Measurements from ENCODE around the gene MTRR. TPM values are rescaled to one million over a fixed set of nuclear protein-coding genes. Genes with fewer than 3 reads are reported as not detected.
"Not testable (repeated sequence)": the region's sequence is repeated elsewhere in the genome, so short reads cannot be mapped to it uniquely, and the experiment has no call there.

The MTRR gene
- total RNA-seq, 1 experiment from 2014 or later = 46.9 TPM

- TF ChIP-seq ETV6 (CRISPR knock-in tag; IDR thresholded peaks at IDR 0.05) = no peak
- TF ChIP-seq PRRX2 (CRISPR knock-in tag; IDR thresholded peaks at IDR 0.05) = no peak
- no peak for TF ChIP-seq TP53 (CRISPR knock-in tag; IDR thresholded peaks at IDR 0.05)
- TF ChIP-seq ZNF232 (CRISPR knock-in tag; IDR thresholded peaks at IDR 0.05) = no peak
These were observed 41.9 kb downstream of the MTRR start (continued) for GRCh38 chr5:7910738-7911428.

GRCh38 chr5:7911429-7911771, 42.5 kb downstream of the MTRR start:
- Mint-ChIP-seq H3K36me3 (peaks cover 47% of the 10 kb centered on the region), H3K9me3 (peaks cover 53% of the 10 kb centered on the region)
- H3K4me3 Mint-ChIP-seq; H3K27me3 Mint-ChIP-seq (ENCODE audit: low read depth); H3K27ac Mint-ChIP-seq; POLR2A ChIA-PET; DNase-seq (ENCODE audit: low spot score); ATAC-seq; H3K4me1 Mint-ChIP-seq: not testable (repeated sequence)
- CTCF ChIA-PET = interaction anchor here (1.5 kb wide), 1 partner anchor 15 kb away, joined by 3 read pairs; no protein-coding TSS in a partner anchor

GRCh38 chr5:7916171-7916804, 47.3 kb downstream of the MTRR start:
- Mint-ChIP-seq H3K9me3 (peaks cover 21% of the 10 kb centered on the region), H3K27ac (no peak overlapping the region), H3K4me1 (no peaks in the 10 kb centered on the region), H3K4me3 (no peak overlapping the region), H3K36me3 (peaks cover 13% of the 10 kb centered on the region), H3K27me3 (ENCODE audit: low read depth) (peaks cover 6% of the 10 kb centered on the region)
- ATAC-seq (no peak), DNase-seq (ENCODE audit: low spot score) (no peak)
- ChIA-PET CTCF (interaction anchor here (0.7 kb wide), 1 partner anchor 11 kb away, joined by 4 read pairs; no protein-coding TSS in a partner anchor), POLR2A (no interaction called here)
- no peak for TF ChIP-seq PRDM15 (CRISPR knock-in tag; IDR thresholded peaks at IDR 0.05)
- no peak for TF ChIP-seq ERG (CRISPR knock-in tag; IDR thresholded peaks at IDR 0.05)
- TF ChIP-seq KAT7 (CRISPR knock-in tag; IDR thresholded peaks at IDR 0.05; ENCODE audit: borderline replicate concordance) = no peak
- TF ChIP-seq SOX15 (CRISPR knock-in tag; IDR thresholded peaks at IDR 0.05) = no peak
- no peak for TF ChIP-seq ESRRA (CRISPR knock-in tag; IDR thresholded peaks at IDR 0.05; ENCODE audit: borderline replicate concordance)
- TF ChIP-seq ZMAT4 (CRISPR knock-in tag; IDR thresholded peaks at IDR 0.05) = no peak
- TF ChIP-seq GRHL2 (CRISPR knock-in tag; IDR thresholded peaks at IDR 0.05; ENCODE audit: insufficient replicate concordance, severe bottlenecking) = no peak
- TF ChIP-seq CTCF (IDR thresholded peaks at IDR 0.05) = no peak
- no peak for TF ChIP-seq MAX (CRISPR knock-in tag; IDR thresholded peaks at IDR 0.05)
- no peak for TF ChIP-seq ZNF317 (CRISPR knock-in tag; IDR thresholded peaks at IDR 0.05; ENCODE audit: borderline replicate concordance, low read depth)
- TF ChIP-seq USF2 (CRISPR knock-in tag; IDR thresholded peaks at IDR 0.05) = no peak
- no peak for TF ChIP-seq IRF1 (CRISPR knock-in tag; IDR thresholded peaks at IDR 0.05)
- TF ChIP-seq ZBTB43 (CRISPR knock-in tag; IDR thresholded peaks at IDR 0.05) = no peak
- TF ChIP-seq IRF2 (CRISPR knock-in tag; IDR thresholded peaks at IDR 0.05; ENCODE audit: borderline replicate concordance, low read depth) = no peak
- TF ChIP-seq ATF2 (CRISPR knock-in tag; IDR thresholded peaks at IDR 0.05; ENCODE audit: borderline replicate concordance, low read depth) = no peak

All from WTC11 (cell line).